ENCODE results near the gene SP100.
A peak's percentile ranks its signal among the peaks of the same experiment; 100 is the strongest.
"Not testable (repeated sequence)": the region's sequence is repeated elsewhere in the genome, so short reads cannot be mapped to it uniquely, and the experiment has no call there.

Gene SP100

GRCh38 chr2:230419181-230419580 is 3.2 kb downstream of the SP100 start:
- DNase-seq (ENCODE audit: low read depth in 3 of 3): no peak

- DNase-seq (ENCODE audit: low read depth in 3 of 3): no peak
Measured at GRCh38 chr2:230422149-230422548, 6.1 kb downstream of the SP100 start.

- no peak for DNase-seq (ENCODE audit: low read depth in 3 of 3)
Measured at GRCh38 chr2:230423851-230424458, 8.0 kb downstream of the SP100 start.

- DNase-seq (ENCODE audit: low read depth in 3 of 3): no peak
Measured at GRCh38 chr2:230425377-230425776, 9.4 kb downstream of the SP100 start.

GRCh38 chr2:230429513-230429912 is 13.5 kb downstream of the SP100 start:
- DNase-seq (ENCODE audit: low read depth in 3 of 3): no peak

GRCh38 chr2:230430957-230431910 is 15.2 kb downstream of the SP100 start:
- no peak for DNase-seq (ENCODE audit: low read depth in 3 of 3)

GRCh38 chr2:230434677-230435324 is 18.8 kb downstream of the SP100 start:
- no peak for DNase-seq (ENCODE audit: low read depth in 3 of 3)

- no peak for DNase-seq (ENCODE audit: low read depth in 3 of 3)
Measured at GRCh38 chr2:230435431-230435830, 19.4 kb downstream of the SP100 start.

- not testable (repeated sequence) for DNase-seq (ENCODE audit: low read depth in 3 of 3)
Measured at GRCh38 chr2:230439121-230439520, 23.1 kb downstream of the SP100 start.

- no peak for DNase-seq (ENCODE audit: low read depth in 3 of 3)
Measured at GRCh38 chr2:230439590-230439989, 23.6 kb downstream of the SP100 start.

GRCh38 chr2:230441227-230441897 is 25.4 kb downstream of the SP100 start:
- peak in 1 of 3 experiments; percentile 28 for DNase-seq (ENCODE audit: low read depth in 3 of 3)

GRCh38 chr2:230443541-230443940 is 27.5 kb downstream of the SP100 start:
- DNase-seq (ENCODE audit: low read depth in 3 of 3): no peak

- no peak for DNase-seq (ENCODE audit: low read depth in 3 of 3)
Measured at GRCh38 chr2:230444832-230445231, 28.8 kb downstream of the SP100 start.

GRCh38 chr2:230447036-230447435 is 31.0 kb downstream of the SP100 start:
- DNase-seq (ENCODE audit: low read depth in 3 of 3): no peak

GRCh38 chr2:230447455-230448451 is 31.8 kb downstream of the SP100 start:
- no peak for DNase-seq (ENCODE audit: low read depth in 3 of 3)

GRCh38 chr2:230449901-230450467 is 34.0 kb downstream of the SP100 start:
- DNase-seq (ENCODE audit: low read depth in 3 of 3): no peak

- DNase-seq (ENCODE audit: low read depth in 3 of 3): no peak
Measured at GRCh38 chr2:230453006-230453405, 37.0 kb downstream of the SP100 start.

- DNase-seq (ENCODE audit: low read depth in 3 of 3): no peak
Measured at GRCh38 chr2:230455005-230455684, 39.1 kb downstream of the SP100 start.

- DNase-seq (ENCODE audit: low read depth in 3 of 3): no peak
Measured at GRCh38 chr2:230457073-230457768, 41.2 kb downstream of the SP100 start.
